ENCODE data around the gene STAM.

STAM gene

DNA sequence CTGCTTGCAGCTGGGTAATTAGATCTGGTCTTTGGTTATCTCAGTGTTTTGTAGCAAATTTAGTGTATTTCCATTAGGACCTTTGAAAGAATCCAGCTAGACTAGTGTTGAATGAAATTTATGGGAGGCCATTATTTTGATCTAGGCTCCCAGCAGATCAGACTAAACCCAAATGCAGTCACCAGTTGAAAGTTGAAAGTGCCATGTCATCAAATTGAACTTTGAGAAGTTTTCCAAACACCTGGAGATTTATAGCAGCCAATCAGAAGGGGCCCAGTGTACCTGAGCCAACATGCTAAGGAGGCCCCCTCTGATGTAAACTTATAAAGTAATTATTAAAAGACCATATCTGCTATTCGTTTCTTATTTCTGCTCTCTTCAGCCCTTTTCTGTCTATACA, 96.7 kb downstream of the STAM start:
- Mint-ChIP-seq H3K36me3 (ENCODE audit: low read depth) (no peaks in the 10 kb centered on the region), H3K4me1 (ENCODE audit: low read depth) (peaks cover 5% of the 10 kb centered on the region), H3K27me3 (peaks cover 3% of the 10 kb centered on the region), H3K9me3 (no peaks in the 10 kb centered on the region), H3K4me3 (no peak overlapping the region), H3K27ac (no peak overlapping the region)
- no peak for DNase-seq

- DNase-seq, result peak; percentile 76
- Mint-ChIP-seq H3K9me3 (no peaks in the 10 kb centered on the region), H3K27ac (no peak overlapping the region), H3K27me3 (no peaks in the 10 kb centered on the region), H3K4me3 (no peak overlapping the region), H3K4me1 (ENCODE audit: low read depth) (peaks cover 5% of the 10 kb centered on the region), H3K36me3 (ENCODE audit: low read depth) (no peaks in the 10 kb centered on the region)
Measured at GRCh38 chr10:17742918-17743317, 99.0 kb downstream of the STAM start.

GRCh38 chr10:17743437-17743836, 99.5 kb downstream of the STAM start:
- Mint-ChIP-seq H3K4me3 (no peak overlapping the region), H3K36me3 (ENCODE audit: low read depth) (no peaks in the 10 kb centered on the region), H3K27me3 (no peaks in the 10 kb centered on the region), H3K4me1 (ENCODE audit: low read depth) (peaks cover 5% of the 10 kb centered on the region), H3K27ac (no peak overlapping the region), H3K9me3 (no peaks in the 10 kb centered on the region)
- no peak for DNase-seq

GRCh38 chr10:17744341-17744861, 100.5 kb downstream of the STAM start:
- H3K27me3 Mint-ChIP-seq, result no peaks in the 10 kb centered on the region
- peaks cover 5% of the 10 kb centered on the region for H3K4me1 Mint-ChIP-seq (ENCODE audit: low read depth)
- H3K4me3 Mint-ChIP-seq, result no peak overlapping the region
- H3K9me3 Mint-ChIP-seq, result no peaks in the 10 kb centered on the region
- no peaks in the 10 kb centered on the region for H3K36me3 Mint-ChIP-seq (ENCODE audit: low read depth)
- no peak overlapping the region for H3K27ac Mint-ChIP-seq
- no peak for DNase-seq

GRCh38 chr10:17747883-17748550, 104.1 kb downstream of the STAM start:
- Mint-ChIP-seq H3K27ac (no peak overlapping the region), H3K36me3 (ENCODE audit: low read depth) (no peaks in the 10 kb centered on the region), H3K4me1 (ENCODE audit: low read depth) (peaks cover 5% of the 10 kb centered on the region), H3K9me3 (no peaks in the 10 kb centered on the region), H3K27me3 (no peaks in the 10 kb centered on the region), H3K4me3 (no peak overlapping the region)
- no peak for DNase-seq

DNA sequence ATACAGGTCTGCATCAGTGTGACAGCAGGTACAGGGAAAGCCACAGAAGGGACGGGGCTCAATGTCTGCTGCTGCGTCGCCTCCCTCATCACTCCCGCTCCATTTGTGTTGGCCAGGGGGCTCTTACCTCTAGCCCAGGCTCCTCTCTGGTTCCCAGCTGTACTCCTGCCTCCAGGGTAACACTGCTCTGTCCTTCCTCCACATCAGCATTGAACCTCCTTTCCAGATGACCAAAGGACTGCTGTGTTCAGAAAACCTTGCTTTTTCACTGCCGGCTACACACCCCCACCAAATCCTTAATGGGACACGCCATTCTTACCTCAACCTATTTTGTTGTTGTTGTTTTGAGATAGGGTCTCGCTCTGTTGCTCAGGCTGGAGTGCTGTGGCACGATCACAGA, 105.9 kb downstream of the STAM start:
- H3K4me1 Mint-ChIP-seq (ENCODE audit: low read depth), result no peaks in the 10 kb centered on the region
- H3K4me3 Mint-ChIP-seq, result no peak overlapping the region
- no peaks in the 10 kb centered on the region for H3K36me3 Mint-ChIP-seq (ENCODE audit: low read depth)
- H3K27me3 Mint-ChIP-seq, result no peaks in the 10 kb centered on the region
- H3K9me3 Mint-ChIP-seq, result no peaks in the 10 kb centered on the region
- no peak overlapping the region for H3K27ac Mint-ChIP-seq
- DNase-seq, result no peak

- no peak for DNase-seq
- H3K27ac Mint-ChIP-seq, result no peak within 1 kb of the TSS
- H3K9me3 Mint-ChIP-seq, result no peaks in the 10 kb centered on the region
Measured at GRCh38 chr10:17751781-17752445, 108.0 kb downstream of the STAM start, which contains the start of gene TMEM236. TSS of gene TMEM236 (plus strand) at chr10:17752201. CDS start at chr10:17752296, 95 bp downstream.

DNA sequence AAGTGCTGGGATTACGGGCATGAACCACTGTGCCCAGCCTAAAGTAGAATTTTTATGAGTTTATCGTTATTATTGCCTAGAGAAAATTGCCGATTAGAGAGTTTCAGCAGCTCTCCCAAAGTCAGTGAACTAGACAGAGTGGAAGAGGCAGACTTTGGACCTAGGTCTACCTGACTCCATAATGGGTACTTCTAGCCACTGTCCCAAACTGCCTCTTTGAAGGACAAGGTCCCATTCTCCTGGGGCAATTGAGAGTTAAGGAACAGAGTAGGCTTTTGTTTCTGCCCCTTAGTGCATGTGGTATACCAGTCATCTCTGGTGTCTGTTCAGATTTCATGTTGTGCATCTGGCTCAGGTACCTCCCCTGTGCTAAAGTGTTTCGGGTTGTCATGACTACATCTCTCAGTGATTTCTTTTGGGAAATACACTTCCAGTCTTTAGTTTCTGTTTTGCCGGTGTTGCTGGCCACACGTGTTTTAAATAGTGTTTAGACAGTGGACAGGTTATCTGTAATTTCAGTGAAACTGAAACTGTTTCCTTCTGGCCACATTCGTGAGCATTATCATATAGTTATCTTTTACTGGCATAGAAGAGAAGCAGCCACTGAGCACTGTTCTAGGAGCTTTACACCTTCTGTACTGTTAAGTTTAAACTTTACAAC, 112.7 kb downstream of the STAM start:
- Mint-ChIP-seq H3K27me3 (no peaks in the 10 kb centered on the region), H3K9me3 (no peaks in the 10 kb centered on the region), H3K4me1 (ENCODE audit: low read depth) (peaks cover 4% of the 10 kb centered on the region), H3K27ac (no peak overlapping the region), H3K4me3 (no peak overlapping the region), H3K36me3 (ENCODE audit: low read depth) (no peaks in the 10 kb centered on the region)
- DNase-seq, result no peak

More at GRCh38 chr10:17751781-17752445, 108.0 kb downstream of the STAM start, which contains the start of gene TMEM236:
- Mint-ChIP-seq H3K36me3 (ENCODE audit: low read depth) (no peaks in the 10 kb centered on the region), H3K27me3 (no peaks in the 10 kb centered on the region), H3K4me3 (no peak within 1 kb of the TSS), H3K4me1 (ENCODE audit: low read depth) (peaks cover 3% of the 10 kb centered on the region)

DNA sequence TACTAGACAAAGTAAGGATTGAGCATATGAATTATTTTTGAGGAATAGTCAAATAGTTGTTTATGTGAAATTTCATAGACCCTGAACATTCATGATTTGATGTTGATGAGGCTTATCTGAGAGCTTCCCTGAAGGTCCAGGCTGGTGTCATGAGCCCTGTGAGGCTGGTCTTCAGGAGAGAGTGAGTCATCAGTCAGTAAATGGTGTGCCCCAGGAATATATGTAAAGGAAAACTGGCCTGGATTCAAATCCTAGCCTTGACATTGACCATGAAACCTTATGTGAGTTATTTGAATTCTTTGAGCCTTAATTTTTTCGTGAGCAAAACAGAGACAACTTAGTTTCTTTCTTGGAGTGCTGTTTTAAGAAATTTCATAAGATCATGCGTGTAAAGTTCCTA, 114.2 kb downstream of the STAM start:
- no peaks in the 10 kb centered on the region for H3K36me3 Mint-ChIP-seq (ENCODE audit: low read depth)
- H3K27me3 Mint-ChIP-seq, result no peaks in the 10 kb centered on the region
- no peak overlapping the region for H3K27ac Mint-ChIP-seq
- H3K4me1 Mint-ChIP-seq (ENCODE audit: low read depth), result peaks cover 4% of the 10 kb centered on the region
- DNase-seq, result no peak
- H3K9me3 Mint-ChIP-seq, result no peaks in the 10 kb centered on the region
- no peak overlapping the region for H3K4me3 Mint-ChIP-seq

DNA sequence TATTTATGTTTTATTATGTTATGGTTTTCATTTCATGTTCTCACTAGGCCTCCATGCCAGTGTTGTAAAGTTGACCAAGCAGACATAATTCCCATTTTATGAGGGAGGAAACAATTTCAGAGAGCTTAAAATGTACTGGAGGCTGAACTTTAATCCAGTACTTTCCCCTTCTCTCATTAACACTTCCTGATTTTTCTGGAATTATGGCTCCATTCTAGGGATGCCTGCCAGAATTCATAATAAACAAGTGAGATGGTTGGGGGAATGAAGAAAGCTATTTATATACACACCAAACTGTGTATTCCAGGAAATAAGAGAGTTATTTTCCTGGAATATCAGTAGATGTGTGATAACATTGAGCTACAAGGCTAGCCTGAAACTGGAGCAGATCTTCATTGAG, 114.9 kb downstream of the STAM start:
- H3K27ac Mint-ChIP-seq, result no peak overlapping the region
- peaks cover 4% of the 10 kb centered on the region for H3K4me1 Mint-ChIP-seq (ENCODE audit: low read depth)
- DNase-seq, result no peak

GRCh38 chr10:17764142-17764541, 120.2 kb downstream of the STAM start:
- Mint-ChIP-seq H3K36me3 (ENCODE audit: low read depth) (no peaks in the 10 kb centered on the region), H3K9me3 (no peaks in the 10 kb centered on the region), H3K4me1 (ENCODE audit: low read depth) (no peaks in the 10 kb centered on the region), H3K27ac (no peak overlapping the region), H3K27me3 (peaks cover 3% of the 10 kb centered on the region), H3K4me3 (no peak overlapping the region)
- no peak for DNase-seq

More for the DNA sequence above, 114.9 kb downstream of the STAM start:
- H3K36me3 Mint-ChIP-seq (ENCODE audit: low read depth), result no peaks in the 10 kb centered on the region
- no peaks in the 10 kb centered on the region for H3K27me3 Mint-ChIP-seq
- H3K4me3 Mint-ChIP-seq, result no peak overlapping the region
- no peaks in the 10 kb centered on the region for H3K9me3 Mint-ChIP-seq

DNA sequence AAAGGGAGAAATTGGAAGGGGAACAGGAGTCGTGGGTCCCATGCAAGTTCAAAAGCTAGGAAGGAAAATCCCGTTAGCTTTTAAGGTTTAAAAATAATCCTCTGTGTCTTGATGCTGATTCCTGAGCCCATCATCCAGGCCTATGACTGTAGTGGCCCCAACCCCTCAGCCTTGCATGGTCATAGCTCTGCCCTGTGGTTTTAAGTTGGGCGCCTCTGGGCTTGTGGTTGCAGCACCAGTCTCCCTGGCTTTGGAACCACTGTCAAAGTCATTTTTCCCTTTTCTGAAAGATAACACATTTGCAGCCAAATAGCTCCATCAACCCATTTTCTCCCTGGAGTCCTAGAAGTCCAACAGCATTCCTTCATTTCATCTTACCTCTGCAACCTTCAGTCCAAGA, 121.7 kb downstream of the STAM start:
- no peaks in the 10 kb centered on the region for H3K4me1 Mint-ChIP-seq (ENCODE audit: low read depth)
- H3K27me3 Mint-ChIP-seq, result peaks cover 3% of the 10 kb centered on the region
- no peak overlapping the region for H3K4me3 Mint-ChIP-seq
- no peaks in the 10 kb centered on the region for H3K9me3 Mint-ChIP-seq
- DNase-seq, result no peak
- no peaks in the 10 kb centered on the region for H3K36me3 Mint-ChIP-seq (ENCODE audit: low read depth)
- no peak overlapping the region for H3K27ac Mint-ChIP-seq

Measured in activated T-cell treated with anti-CD3 and anti-CD28 coated beads, Interleukin-2, amount 50 U/mL, for 24 hours (primary cell).